HG03103 (cell line): ENCODE measurements around the gene ZFYVE28.
"Not testable (repeated sequence)": the region's sequence is repeated elsewhere in the genome, so short reads cannot be mapped to it uniquely, and the experiment has no call there.

Source experiments
- ATAC-seq: cut with Tn5 transposase; IDR thresholded peaks from one replicate; pipeline ENCODE4 v1.9.1; 2021; ENCODE audit warnings: low read depth; ENCODE audit not compliant: unreplicated experiment

ZFYVE28 gene

GRCh38 chr4:2417765-2418649 lies at the start of gene ZFYVE28:
TSS of gene ZFYVE28 (minus strand) at chr4:2418645. CDS start at chr4:2418323, 322 bp downstream.
- peak; percentile 3 for ATAC-seq

- not testable (repeated sequence) for ATAC-seq
These were observed 47.1 kb upstream of the ZFYVE28 start for GRCh38 chr4:2465544-2465943.

GRCh38 chr4:2465032-2465431 lies 46.6 kb upstream of the ZFYVE28 start:
- ATAC-seq, result no peak

GRCh38 chr4:2462992-2463762 lies 44.7 kb upstream of the ZFYVE28 start:
- no peak for ATAC-seq

- peak; percentile 83 for ATAC-seq
These were observed 44.0 kb upstream of the ZFYVE28 start for GRCh38 chr4:2462218-2462991.

- no peak for ATAC-seq
These were observed 43.0 kb upstream of the ZFYVE28 start for GRCh38 chr4:2461246-2461960.

- no peak for ATAC-seq
These were observed 41.3 kb upstream of the ZFYVE28 start for GRCh38 chr4:2459589-2460349.

GRCh38 chr4:2458546-2459491 lies 40.4 kb upstream of the ZFYVE28 start:
- no peak for ATAC-seq

GRCh38 chr4:2457481-2458295 lies 39.2 kb upstream of the ZFYVE28 start:
- no peak for ATAC-seq

GRCh38 chr4:2451821-2452785 lies 33.7 kb upstream of the ZFYVE28 start:
- no peak for ATAC-seq

GRCh38 chr4:2451036-2451520 lies 32.6 kb upstream of the ZFYVE28 start:
- no peak for ATAC-seq

- no peak for ATAC-seq
These were observed 32.1 kb upstream of the ZFYVE28 start for GRCh38 chr4:2450394-2451035.

- ATAC-seq, result no peak
These were observed 31.3 kb upstream of the ZFYVE28 start for GRCh38 chr4:2449511-2450392.

- ATAC-seq, result no peak
These were observed 30.6 kb upstream of the ZFYVE28 start for GRCh38 chr4:2449051-2449450.

- no peak for ATAC-seq
These were observed 30.1 kb upstream of the ZFYVE28 start for GRCh38 chr4:2448589-2448988.
